Measurements from ENCODE around the gene UTP3.
A peak's percentile ranks its signal among the peaks of the same experiment; 100 is the strongest.

The UTP3 gene

GRCh38 chr4:70713453-70714078, 25.2 kb downstream of the UTP3 start:
- no peaks in the 10 kb centered on the region for H3K9me3 ChIP-seq (ENCODE audit: control extremely low read depth in 1 of 5, control insufficient read depth in 4 of 5, insufficient read depth in 2 of 5, low read depth in 1 of 5, low read length in 4 of 5)
- ChIA-PET POLR2A (no interaction called here), CTCF (interaction anchor here (2.7 kb wide), 1 partner anchor 22 kb away, joined by 10 read pairs; no protein-coding TSS in a partner anchor)
- H3K27ac ChIP-seq (ENCODE audit: insufficient read depth in 1 of 2, low read depth in 1 of 2, low read length in 2 of 2, poor library complexity in 1 of 2, severe bottlenecking in 2 of 2) = no peak overlapping the region
- no peaks in the 10 kb centered on the region for H3K36me3 ChIP-seq (ENCODE audit: control insufficient read depth in 4 of 4, insufficient read depth in 4 of 4, low read length in 3 of 4)
- no peak overlapping the region for H3K4me3 ChIP-seq (ENCODE audit: control insufficient read depth in 1 of 7, extremely low read depth in 1 of 7, insufficient read depth in 4 of 7, low read depth in 2 of 7, low read length in 6 of 7)
- H3K27me3 ChIP-seq (replicated peaks in 2 of 5; ENCODE audit: control insufficient read depth in 4 of 5, insufficient read depth in 5 of 5, low read length in 4 of 5) = no peaks in the 10 kb centered on the region
- DNase-seq = peak in 2 of 3 donors; percentile 49 to 50
- H3K4me1 ChIP-seq (ENCODE audit: control extremely low read depth in 1 of 4, control insufficient read depth in 4 of 4, insufficient read depth in 4 of 4, low read length in 3 of 4) = peaks cover 4 to 29% (median 6%) of the 10 kb centered on the region in 4 experiments
- WGBS (ENCODE audit: insufficient coverage) = 87% methylated on average over 4 of the region's 7 CpGs

- H3K27me3 ChIP-seq (replicated peaks in 2 of 5; ENCODE audit: control insufficient read depth in 4 of 5, insufficient read depth in 5 of 5, low read length in 4 of 5) = no peaks in the 10 kb centered on the region
- CTCF ChIA-PET = interaction anchor here (0.6 to 2.7 kb wide), 3 partner anchors 8 to 100 kb away, joined by 3 to 10 read pairs (median 3); no protein-coding TSS in a partner anchor
- no peak for DNase-seq
- WGBS (ENCODE audit: insufficient coverage) = 93% methylated on average over 2 of the region's 5 CpGs
- no peaks in the 10 kb centered on the region for H3K36me3 ChIP-seq (ENCODE audit: control insufficient read depth in 4 of 4, insufficient read depth in 4 of 4, low read length in 3 of 4)
- H3K4me3 ChIP-seq (ENCODE audit: control insufficient read depth in 1 of 7, extremely low read depth in 1 of 7, insufficient read depth in 4 of 7, low read depth in 2 of 7, low read length in 6 of 7) = no peak overlapping the region
- no peak overlapping the region for H3K27ac ChIP-seq (ENCODE audit: insufficient read depth in 1 of 2, low read depth in 1 of 2, low read length in 2 of 2, poor library complexity in 1 of 2, severe bottlenecking in 2 of 2)
- peaks cover 4 to 29% (median 6%) of the 10 kb centered on the region in 4 experiments for H3K4me1 ChIP-seq (ENCODE audit: control extremely low read depth in 1 of 4, control insufficient read depth in 4 of 4, insufficient read depth in 4 of 4, low read length in 3 of 4)
- POLR2A ChIA-PET = no interaction called here
- no peaks in the 10 kb centered on the region for H3K9me3 ChIP-seq (ENCODE audit: control extremely low read depth in 1 of 5, control insufficient read depth in 4 of 5, insufficient read depth in 2 of 5, low read depth in 1 of 5, low read length in 4 of 5)
These were observed 26.0 kb downstream of the UTP3 start for GRCh38 chr4:70714079-70714887.

GRCh38 chr4:70715097-70715496, 26.8 kb downstream of the UTP3 start:
- CTCF ChIA-PET = interaction anchor here (1.0 kb wide), 1 partner anchor 9 kb away, joined by 3 read pairs; no protein-coding TSS in a partner anchor
- 100% methylated on average over 6 of the region's 6 CpGs for WGBS (ENCODE audit: insufficient coverage)
- POLR2A ChIA-PET = no interaction called here
- no peak for DNase-seq
- Histone ChIP-seq H3K4me1 (ENCODE audit: control extremely low read depth in 1 of 4, control insufficient read depth in 4 of 4, insufficient read depth in 4 of 4, low read length in 3 of 4) (peaks cover 4 to 29% (median 6%) of the 10 kb centered on the region in 4 experiments), H3K9me3 (ENCODE audit: control extremely low read depth in 1 of 5, control insufficient read depth in 4 of 5, insufficient read depth in 2 of 5, low read depth in 1 of 5, low read length in 4 of 5) (no peaks in the 10 kb centered on the region), H3K36me3 (ENCODE audit: control insufficient read depth in 4 of 4, insufficient read depth in 4 of 4, low read length in 3 of 4) (no peaks in the 10 kb centered on the region), H3K27me3 (replicated peaks in 2 of 5; ENCODE audit: control insufficient read depth in 4 of 5, insufficient read depth in 5 of 5, low read length in 4 of 5) (no peaks in the 10 kb centered on the region), H3K27ac (ENCODE audit: insufficient read depth in 1 of 2, low read depth in 1 of 2, low read length in 2 of 2, poor library complexity in 1 of 2, severe bottlenecking in 2 of 2) (no peak overlapping the region), H3K4me3 (ENCODE audit: control insufficient read depth in 1 of 7, extremely low read depth in 1 of 7, insufficient read depth in 4 of 7, low read depth in 2 of 7, low read length in 6 of 7) (no peak overlapping the region)

- Histone ChIP-seq H3K9me3 (ENCODE audit: control extremely low read depth in 1 of 5, control insufficient read depth in 4 of 5, insufficient read depth in 2 of 5, low read depth in 1 of 5, low read length in 4 of 5) (no peaks in the 10 kb centered on the region), H3K4me3 (ENCODE audit: control insufficient read depth in 1 of 7, extremely low read depth in 1 of 7, insufficient read depth in 4 of 7, low read depth in 2 of 7, low read length in 6 of 7) (no peak overlapping the region), H3K27ac (ENCODE audit: insufficient read depth in 1 of 2, low read depth in 1 of 2, low read length in 2 of 2, poor library complexity in 1 of 2, severe bottlenecking in 2 of 2) (no peak overlapping the region), H3K4me1 (ENCODE audit: control extremely low read depth in 1 of 4, control insufficient read depth in 4 of 4, insufficient read depth in 4 of 4, low read length in 3 of 4) (peaks cover 0 to 4% (median under 1%) of the 10 kb centered on the region in 4 experiments), H3K27me3 (replicated peaks in 2 of 5; ENCODE audit: control insufficient read depth in 4 of 5, insufficient read depth in 5 of 5, low read length in 4 of 5) (no peaks in the 10 kb centered on the region), H3K36me3 (ENCODE audit: control insufficient read depth in 4 of 4, insufficient read depth in 4 of 4, low read length in 3 of 4) (peaks cover 0 to 4% (median 0%) of the 10 kb centered on the region in 4 experiments)
- ChIA-PET CTCF (interaction anchor here (0.7 kb wide), 1 partner anchor 11 kb away, joined by 3 read pairs; no protein-coding TSS in a partner anchor), POLR2A (no interaction called here)
- DNase-seq = no peak
- 95% methylated on average over 9 of the region's 13 CpGs for WGBS (ENCODE audit: insufficient coverage)
These were observed 30.7 kb downstream of the UTP3 start for GRCh38 chr4:70718811-70719604.

GRCh38 chr4:70721747-70722146, 33.4 kb downstream of the UTP3 start, which contains the start of gene RUFY3:
TSS of gene RUFY3 (plus strand) at chr4:70721964. CDS start at chr4:70722574, 610 bp downstream.
- no peaks in the 10 kb centered on the region for H3K9me3 ChIP-seq (ENCODE audit: control extremely low read depth in 1 of 5, control insufficient read depth in 4 of 5, insufficient read depth in 2 of 5, low read depth in 1 of 5, low read length in 4 of 5)
- POLR2A ChIA-PET = no interaction called here
- peaks cover 0 to 4% (median 0%) of the 10 kb centered on the region in 4 experiments for H3K36me3 ChIP-seq (ENCODE audit: control insufficient read depth in 4 of 4, insufficient read depth in 4 of 4, low read length in 3 of 4)
- H3K4me1 ChIP-seq (ENCODE audit: control extremely low read depth in 1 of 4, control insufficient read depth in 4 of 4, insufficient read depth in 4 of 4, low read length in 3 of 4) = no peaks in the 10 kb centered on the region
- WGBS (ENCODE audit: insufficient coverage) = 86% methylated on average over 3 of the region's 3 CpGs
- DNase-seq = no peak
- no peak within 1 kb of the TSS for H3K27ac ChIP-seq (ENCODE audit: insufficient read depth in 1 of 2, low read depth in 1 of 2, low read length in 2 of 2, poor library complexity in 1 of 2, severe bottlenecking in 2 of 2)
- CTCF ChIA-PET = interaction anchor here (0.9 to 1.9 kb wide), 5 partner anchors 12 to 69 kb away, joined by 3 to 10 read pairs (median 3); no protein-coding TSS in a partner anchor
- no peaks in the 10 kb centered on the region for H3K27me3 ChIP-seq (replicated peaks in 2 of 5; ENCODE audit: control insufficient read depth in 4 of 5, insufficient read depth in 5 of 5, low read length in 4 of 5)
- H3K4me3 ChIP-seq (ENCODE audit: control insufficient read depth in 1 of 7, extremely low read depth in 1 of 7, insufficient read depth in 4 of 7, low read depth in 2 of 7, low read length in 6 of 7) = no peak within 1 kb of the TSS

- no peaks in the 10 kb centered on the region for H3K27me3 ChIP-seq (replicated peaks in 2 of 5; ENCODE audit: control insufficient read depth in 4 of 5, insufficient read depth in 5 of 5, low read length in 4 of 5)
- no peak overlapping the region for H3K27ac ChIP-seq (ENCODE audit: insufficient read depth in 1 of 2, low read depth in 1 of 2, low read length in 2 of 2, poor library complexity in 1 of 2, severe bottlenecking in 2 of 2)
- CTCF ChIA-PET = interaction anchor here (1.0 to 1.9 kb wide), 5 partner anchors 12 to 70 kb away, joined by 3 to 10 read pairs (median 3); partner anchors contain the start of gene UTP3
- H3K9me3 ChIP-seq (ENCODE audit: control extremely low read depth in 1 of 5, control insufficient read depth in 4 of 5, insufficient read depth in 2 of 5, low read depth in 1 of 5, low read length in 4 of 5) = no peaks in the 10 kb centered on the region
- DNase-seq = peak in 1 of 3 donors; percentile 34
- no peaks in the 10 kb centered on the region for H3K4me1 ChIP-seq (ENCODE audit: control extremely low read depth in 1 of 4, control insufficient read depth in 4 of 4, insufficient read depth in 4 of 4, low read length in 3 of 4)
- WGBS (ENCODE audit: insufficient coverage) = 93% methylated on average over 2 of the region's 7 CpGs
- H3K36me3 ChIP-seq (ENCODE audit: control insufficient read depth in 4 of 4, insufficient read depth in 4 of 4, low read length in 3 of 4) = peaks cover 0 to 4% (median 0%) of the 10 kb centered on the region in 4 experiments
- H3K4me3 ChIP-seq (ENCODE audit: control insufficient read depth in 1 of 7, extremely low read depth in 1 of 7, insufficient read depth in 4 of 7, low read depth in 2 of 7, low read length in 6 of 7) = no peak overlapping the region
- POLR2A ChIA-PET = interaction anchor here (0.6 kb wide), 1 partner anchor 15 kb away, joined by 3 read pairs; no protein-coding TSS in a partner anchor
These were observed 34.0 kb downstream of the UTP3 start for GRCh38 chr4:70722199-70722791.
